SW480 (cell line): ENCODE measurements around the gene GRIK3.
"Not testable (repeated sequence)": the region's sequence is repeated elsewhere in the genome, so short reads cannot be mapped to it uniquely, and the experiment has no call there.

Experiments used
- DNase-seq: peaks from one replicate; pipeline ENCODE4 v3.0.0-alpha.2; 2016; ENCODE audit warnings: low spot score

Gene GRIK3

DNA sequence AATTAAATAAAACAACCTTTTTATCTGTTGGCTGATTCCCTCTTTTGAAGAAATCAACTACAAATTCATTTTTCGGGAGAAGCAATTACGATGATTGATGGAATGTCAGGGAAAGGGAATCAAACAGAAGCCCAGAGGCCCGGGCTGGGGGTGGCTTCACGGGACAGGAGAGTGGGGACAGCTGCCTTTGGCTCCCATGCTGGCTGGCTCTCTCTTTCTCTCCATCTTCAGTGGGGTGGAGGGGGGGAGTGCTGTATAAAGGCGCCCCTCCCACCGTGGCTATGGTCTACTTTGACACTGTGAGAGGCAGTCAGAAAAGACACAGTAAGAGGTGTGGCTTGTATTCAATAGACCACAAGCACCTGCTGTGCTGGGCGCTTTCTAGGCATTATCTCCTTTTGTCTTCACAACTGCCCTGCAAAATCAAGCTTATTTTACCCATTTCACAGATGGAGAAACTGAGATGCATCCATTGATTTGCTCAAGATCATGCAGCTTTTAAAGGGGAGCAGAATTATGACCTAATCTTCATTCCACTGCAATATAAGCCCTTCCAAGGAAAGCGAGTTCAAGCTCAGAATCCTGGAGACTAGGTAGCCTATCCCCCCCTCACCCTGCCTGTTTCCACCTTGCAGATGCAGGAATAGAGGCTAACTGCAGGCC is 92.9 kb downstream of the GRIK3 start:
- DNase-seq: no peak

DNA sequence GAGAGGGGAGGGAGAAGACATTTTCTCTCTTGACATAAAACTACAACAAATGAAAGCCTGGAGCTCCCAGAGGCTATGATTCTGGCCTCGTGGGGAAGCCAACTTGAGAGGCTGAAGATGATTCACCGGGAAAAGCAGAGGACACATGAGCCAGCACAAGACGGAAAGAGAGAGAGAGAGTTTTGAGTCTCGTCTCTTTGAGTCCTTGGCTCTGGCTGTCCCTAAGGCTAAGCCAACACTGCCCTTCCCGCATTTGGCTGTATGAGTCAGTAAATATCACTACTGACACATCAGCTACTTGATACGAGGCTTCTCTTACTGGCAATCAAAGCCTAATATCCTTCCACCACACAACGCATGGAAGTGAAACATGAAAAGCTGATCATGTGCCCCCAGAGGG is 95.5 kb downstream of the GRIK3 start:
- no peak for DNase-seq

DNA sequence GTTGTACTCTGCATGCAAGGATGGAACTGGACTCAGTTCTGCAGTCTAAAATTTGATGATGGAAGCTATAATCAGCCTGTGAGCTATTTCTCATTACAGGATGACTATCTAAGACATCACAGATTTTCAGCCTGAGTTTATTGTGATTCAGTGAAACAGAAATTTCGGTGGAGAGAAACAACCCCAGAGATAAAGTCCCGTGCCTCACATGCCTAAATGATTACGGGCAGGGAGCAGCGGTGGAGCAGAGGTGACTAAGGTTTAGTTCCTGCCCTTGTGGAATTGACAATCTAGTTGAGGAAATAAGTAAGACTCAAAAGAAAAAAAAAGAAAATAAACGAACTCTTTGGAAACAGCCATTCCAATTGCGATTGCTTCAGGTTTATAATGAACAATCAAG is 96.9 kb downstream of the GRIK3 start:
- DNase-seq: no peak

DNA sequence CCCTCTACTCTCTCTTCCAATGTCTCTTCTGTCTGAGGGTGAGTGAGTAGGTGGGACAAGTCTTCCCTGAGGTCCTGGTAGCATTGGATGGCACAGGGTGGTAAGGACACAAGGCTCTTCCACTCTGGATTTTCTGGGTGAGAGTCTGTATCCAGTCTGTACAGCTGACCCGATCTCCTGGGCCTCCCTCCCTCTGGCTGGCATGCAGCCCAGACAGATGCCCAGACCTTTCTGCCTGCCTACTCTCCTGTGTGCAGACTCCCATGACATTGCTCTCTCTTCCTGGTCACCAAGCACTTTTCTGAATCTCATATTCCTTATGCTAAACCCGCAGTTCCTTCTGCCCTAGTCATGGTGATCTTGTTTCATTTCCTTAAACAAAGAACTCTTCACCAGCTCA is 100.3 kb downstream of the GRIK3 start:
- no peak for DNase-seq

DNA sequence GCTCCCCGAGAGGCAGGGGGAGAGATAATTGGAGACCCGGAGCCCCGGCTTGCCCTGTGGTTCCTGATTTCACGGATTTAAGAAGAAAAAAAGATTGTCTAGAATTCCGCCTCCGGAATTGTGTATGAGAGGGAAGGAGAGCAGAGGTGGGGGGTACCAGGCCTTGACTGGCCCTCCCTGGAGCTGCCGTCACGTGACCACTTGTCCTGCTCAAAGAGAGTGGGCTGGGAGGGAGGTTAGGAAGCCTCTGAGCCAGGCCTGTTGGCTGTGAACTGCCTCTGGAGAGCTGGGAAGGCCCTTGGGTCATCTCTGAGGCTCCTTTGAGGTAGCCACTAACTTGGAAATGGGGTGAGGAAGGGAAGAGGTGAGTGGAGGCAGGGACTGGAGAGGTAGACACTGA is 106.5 kb downstream of the GRIK3 start:
- no peak for DNase-seq

DNA sequence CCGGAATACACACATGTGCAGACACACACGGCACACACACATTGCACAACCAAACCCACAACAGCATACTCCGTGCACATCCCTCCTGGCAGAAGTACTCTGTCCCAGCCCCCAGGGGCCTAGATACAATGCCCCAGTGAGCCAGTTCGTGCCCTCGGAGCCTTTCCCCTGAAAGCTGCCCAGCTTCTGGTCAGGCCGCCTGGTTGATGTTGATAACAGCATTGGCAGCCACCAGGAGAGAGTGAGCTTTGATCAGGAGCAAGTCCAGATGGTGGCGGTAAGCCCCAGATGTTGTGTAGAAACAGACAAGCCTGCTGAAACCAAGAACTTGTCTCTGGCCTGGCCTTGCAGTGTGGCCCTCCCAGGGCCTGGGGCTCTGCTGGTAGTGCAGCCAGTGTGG is 109.1 kb downstream of the GRIK3 start:
- DNase-seq: no peak

DNA sequence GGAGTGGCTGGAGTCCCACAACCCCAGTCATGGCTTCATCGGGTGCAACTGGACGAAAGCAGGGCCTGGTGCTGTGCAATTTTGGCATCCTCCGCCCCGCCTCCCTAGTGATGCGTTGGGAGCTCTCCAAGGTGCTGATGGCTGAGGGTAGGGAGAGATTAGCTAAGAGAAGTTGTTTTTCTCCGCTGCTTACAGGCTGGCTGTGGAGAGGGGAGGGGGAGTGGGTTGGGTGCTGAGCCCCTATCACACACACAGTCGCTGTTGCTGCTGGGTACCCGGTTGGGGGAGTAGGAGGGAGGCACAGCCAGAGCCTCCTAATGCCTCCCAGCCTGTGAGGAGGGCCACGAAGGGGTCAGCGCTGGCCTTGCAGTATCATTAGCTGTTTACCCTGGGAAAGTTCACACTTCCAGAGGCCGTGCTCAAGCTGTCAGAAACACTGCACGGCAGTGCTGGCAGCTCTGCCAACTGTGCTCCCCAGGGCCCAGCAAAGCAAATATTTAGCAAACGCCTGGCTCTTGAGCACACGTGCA is 110.0 kb downstream of the GRIK3 start:
- DNase-seq: no peak

DNA sequence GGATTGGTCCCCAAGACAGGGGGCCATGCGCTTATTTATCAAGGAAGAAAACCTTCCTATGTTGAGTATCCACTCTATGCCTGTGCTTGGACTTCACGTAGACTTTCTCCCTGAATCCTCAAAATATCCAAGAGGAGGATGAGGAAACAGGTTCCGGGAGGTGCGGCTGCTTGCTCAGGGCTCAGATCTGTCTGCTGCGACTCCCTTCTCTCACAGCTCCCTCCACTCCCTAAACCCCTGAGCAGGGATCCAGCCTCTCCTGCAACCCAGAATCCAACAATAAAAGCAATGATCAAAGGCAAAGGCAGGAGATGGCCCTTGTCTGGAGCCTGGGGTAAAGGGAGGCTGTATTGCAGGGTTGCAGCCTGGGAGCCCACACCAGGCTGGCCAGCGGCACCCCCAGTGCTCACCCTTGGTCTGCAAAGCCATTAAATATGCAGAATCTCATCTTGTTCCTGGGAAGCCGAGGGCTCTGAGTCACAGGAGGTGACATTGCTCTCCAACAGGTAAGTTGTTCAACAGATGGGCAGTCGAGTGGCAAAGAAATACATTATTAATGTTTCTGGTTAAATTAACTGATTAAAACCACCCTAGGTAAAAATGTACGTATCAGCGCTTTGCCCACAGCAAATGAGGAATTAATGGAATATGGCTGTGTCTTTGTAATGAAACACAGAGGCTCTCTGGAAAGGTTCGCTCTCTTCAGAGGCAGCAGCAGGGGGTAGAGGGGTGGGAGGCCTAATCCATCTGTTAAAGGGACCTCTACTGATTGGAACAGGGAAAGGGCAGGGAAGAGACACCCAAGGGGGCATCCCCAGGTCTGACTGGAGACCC is 111.5 kb downstream of the GRIK3 start:
- no peak for DNase-seq

DNA sequence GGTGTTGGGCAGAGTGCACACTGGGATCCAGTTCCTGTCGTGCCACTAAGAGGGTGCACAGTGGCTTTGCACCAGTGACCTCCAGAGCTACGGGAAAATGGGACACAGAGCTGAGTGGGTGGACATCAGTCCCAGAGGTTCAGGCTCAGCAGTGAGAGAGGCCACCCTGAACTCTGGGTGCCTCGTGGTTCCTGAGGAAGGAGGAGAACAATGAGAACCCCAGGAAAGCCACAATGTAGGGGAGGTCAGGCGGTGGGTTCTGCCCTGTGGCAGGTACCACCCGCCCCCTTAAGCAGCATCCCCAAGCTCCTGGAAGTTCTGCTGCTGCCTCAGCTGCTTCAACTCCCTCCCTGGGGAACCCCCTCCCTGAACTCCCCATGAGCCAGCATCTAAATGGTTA is 112.2 kb downstream of the GRIK3 start:
- DNase-seq: no peak

DNA sequence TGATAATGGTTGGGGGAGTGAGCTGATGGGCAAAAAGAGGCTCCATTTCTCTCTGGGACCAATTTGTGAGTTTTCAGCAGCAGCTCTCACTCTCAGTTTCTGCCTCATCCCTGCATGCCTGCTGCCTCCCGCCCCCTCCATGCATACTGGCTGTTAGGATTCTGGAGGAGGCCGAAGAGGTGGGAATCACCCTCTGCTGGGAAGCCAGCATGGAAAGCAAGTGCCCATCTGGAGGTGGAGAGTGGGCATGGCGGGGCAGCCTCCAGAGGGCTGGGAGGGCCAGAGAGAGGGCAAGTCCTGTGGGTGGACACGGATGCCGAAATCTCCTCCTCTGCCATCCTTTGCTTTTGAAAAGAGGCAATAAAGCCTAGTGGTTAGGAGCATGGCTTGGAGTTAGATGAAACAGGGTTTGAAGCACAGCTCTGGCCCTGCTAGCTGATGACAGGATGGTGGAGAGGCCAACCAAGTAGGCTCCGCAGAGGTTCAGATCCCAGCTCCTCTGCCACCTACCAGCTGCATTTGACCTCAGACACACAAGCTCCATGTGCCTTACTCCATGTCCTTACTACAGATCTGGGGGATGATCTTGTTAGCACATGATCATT is 113.4 kb downstream of the GRIK3 start:
- DNase-seq: no peak

DNA sequence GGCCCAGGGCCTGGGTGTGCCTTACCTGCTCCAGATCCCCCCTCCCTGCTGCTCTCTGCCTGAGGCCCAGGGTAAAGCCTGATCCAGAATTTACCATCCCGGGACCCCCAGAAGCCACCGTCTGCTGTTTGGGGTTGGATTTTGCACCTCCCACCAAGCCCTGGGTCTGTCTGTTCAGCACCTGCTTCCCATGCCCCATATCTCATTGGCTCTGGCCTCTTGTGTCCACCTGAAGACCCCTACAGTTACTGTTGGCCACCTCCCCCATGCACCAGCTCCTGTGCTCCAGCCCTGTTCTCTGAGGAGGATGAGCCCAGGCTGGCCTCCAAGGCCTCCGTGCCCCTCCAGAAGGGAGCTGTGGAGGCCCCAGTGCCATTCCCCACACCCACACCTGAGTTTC is 113.9 kb downstream of the GRIK3 start:
- no peak for DNase-seq

DNA sequence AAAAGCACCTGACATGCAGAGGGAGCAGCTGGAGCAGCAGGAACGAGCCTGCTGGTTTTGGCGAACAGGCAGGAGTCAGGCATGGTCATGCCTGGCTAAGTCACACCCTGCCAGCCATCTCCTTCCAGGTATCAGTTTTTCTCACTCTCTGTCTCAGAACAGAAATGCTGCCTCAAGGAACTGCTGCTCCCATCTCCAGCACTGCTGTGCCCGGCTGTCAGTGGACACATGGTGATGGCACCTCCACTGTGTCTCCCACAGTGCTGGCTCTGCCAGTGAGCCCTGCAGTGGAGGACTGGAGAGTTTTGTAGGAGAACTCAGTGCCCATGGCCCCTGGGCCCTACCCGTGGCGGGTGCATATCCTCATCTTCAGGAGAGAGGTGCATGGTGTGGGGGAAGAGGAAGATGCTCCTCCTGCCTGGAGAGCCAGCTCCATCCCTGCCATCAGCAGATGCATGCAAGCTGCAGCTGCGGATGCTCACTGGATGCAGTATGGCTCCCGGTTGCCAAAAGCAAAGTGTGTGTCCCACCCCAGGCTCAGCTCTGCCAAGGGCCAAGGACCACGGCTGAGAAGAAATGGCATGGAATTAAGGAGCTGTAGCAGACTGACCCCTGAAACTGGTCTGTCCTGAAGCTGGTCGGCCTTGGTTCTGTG is 114.7 kb downstream of the GRIK3 start:
- DNase-seq: no peak

DNA sequence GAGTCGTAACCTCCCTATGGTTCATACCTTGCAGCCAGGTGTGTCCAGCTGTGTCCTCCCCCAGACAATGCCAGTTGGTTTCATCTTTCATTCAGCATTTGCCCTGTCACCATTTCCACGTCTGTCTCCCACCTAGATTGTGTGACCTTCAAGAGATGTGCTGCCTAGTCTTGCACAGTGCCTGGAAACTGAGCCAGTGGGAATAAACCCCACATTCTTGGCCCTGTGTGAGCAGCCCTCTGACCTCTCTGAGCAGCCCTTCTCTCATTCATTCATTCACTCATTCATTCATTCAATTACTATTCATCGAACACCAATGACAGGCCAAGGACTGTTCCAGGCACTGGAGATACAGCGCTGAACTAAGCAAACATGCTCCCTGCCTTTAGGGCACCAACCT is 115.7 kb downstream of the GRIK3 start:
- DNase-seq: no peak

DNA sequence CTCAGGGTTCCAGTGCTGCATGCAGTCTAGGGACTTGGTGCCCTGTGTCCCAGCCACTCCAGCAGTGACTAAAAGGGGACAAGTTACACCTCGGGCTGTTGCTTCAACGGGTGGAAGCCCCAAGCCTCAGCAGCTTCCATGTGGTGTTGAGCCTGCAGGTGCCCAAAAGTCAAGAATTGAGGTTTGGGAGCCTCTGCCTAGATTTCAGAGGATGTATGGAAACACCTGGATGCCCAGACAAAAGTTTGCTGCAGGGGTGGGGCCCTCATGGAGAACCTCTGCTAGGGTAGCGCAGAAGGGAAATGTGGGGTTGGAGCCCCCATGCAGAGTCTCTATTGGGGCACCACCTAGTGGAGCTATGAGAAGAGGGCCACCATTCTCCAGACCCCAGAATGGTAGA is 117.8 kb downstream of the GRIK3 start:
- not testable (repeated sequence) for DNase-seq

DNA sequence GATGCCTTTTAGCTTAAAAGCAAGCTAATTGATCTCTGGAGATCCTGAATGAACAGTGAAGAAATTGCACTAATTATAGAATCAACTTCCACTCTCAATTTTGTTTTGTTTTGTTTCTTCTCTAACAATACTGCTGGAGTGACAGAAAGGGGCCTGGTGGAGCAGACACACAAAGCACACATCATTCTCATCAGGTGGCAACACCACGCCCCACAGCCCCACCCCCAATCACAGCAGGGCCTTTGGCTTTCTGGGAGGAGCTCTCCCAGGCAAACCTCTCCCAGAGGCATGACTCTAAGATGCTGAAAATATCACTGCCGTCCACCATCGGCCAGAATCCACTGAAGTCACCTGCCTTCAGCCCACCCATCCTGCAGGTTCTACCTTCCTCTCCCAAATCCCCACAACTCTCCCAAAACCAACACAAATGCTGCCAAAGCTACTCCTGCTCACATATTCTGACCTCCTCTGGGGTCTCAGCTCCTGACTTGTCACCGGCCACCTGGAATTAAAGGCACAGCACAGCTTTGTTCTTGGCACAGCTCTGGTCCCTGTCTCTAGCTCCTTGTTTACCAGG is 120.7 kb downstream of the GRIK3 start:
- no peak for DNase-seq

DNA sequence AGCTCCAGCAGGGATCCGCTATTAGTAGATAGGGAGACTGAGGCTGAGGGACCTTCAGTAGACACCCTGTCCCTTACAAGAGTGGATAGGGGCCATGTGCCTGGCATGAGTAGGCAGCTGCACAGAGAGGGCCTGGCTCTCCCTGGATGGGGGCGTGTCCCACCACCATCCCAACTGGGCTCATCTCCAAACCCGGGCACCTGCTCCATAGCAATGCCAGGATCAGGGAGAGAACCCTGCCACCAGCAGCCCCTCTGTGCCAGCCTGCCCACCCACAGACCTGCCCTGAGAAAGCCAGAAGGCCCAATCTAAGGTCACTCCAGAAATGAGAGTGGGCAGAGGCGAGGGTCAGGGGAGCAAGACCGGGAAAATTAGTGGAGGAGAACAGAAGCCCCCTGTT is 121.3 kb downstream of the GRIK3 start:
- DNase-seq: no peak

DNA sequence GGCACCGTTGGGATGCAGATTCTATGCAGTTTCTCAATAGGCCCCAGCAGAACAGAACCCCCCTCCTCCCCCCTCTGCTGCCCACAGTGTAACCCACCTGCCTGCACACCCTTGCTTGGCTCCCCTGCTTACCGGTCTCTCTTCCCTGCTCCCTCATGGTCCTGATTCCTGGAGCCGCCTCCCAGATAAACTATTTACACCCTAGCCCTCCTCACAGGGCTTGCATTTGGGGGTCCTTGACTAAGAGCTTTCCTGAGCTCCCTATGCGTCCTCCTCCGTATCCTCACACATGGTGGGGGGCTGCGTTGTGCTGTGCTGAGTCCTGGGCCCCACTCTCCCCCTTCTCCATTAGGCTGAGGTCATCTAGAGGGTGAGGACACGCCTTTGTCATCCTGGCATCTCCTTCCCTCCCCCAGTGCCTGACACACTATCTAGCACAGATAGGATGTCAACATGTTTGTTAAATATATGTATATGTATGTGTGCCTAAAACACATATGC is 121.9 kb downstream of the GRIK3 start:
- no peak for DNase-seq

DNA sequence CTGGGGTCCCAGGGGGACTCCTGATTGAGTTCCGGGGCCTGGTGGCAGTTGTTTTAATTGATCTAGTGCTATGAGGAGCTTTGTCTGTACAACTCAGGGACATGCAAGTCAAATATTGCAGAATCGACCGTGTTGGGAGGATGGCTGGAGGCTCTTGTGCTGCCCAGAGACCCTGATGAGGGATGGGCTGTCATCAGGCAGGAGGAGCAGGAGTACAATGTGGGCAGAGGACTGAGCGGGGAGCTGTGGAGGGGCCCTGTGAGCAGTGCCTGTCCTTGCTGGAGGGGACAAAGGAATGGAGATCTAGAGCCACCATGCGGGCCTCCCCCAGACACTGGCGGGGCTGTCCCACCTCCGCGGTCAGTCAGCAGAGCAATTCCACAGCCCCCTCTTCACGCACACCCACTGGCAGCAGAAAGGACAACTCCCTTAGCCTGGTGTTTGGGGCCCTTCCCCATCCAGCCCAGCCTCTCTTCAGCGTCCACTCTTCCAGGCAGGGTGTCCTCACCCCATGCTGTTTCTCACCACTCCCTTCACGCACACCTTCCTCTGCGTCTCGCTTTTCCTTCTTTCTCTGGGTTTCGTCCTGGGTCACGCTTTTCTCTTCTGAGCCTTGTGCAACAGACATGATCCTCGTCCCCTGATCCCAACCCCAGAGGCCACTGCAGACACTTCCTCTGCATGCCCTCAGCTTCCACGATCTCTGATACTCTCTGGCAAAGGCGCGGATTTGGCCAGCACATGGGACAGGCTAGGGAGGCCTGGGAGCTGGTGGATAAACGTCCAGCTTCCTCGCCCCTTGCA is 122.6 kb downstream of the GRIK3 start:
- DNase-seq: no peak

DNA sequence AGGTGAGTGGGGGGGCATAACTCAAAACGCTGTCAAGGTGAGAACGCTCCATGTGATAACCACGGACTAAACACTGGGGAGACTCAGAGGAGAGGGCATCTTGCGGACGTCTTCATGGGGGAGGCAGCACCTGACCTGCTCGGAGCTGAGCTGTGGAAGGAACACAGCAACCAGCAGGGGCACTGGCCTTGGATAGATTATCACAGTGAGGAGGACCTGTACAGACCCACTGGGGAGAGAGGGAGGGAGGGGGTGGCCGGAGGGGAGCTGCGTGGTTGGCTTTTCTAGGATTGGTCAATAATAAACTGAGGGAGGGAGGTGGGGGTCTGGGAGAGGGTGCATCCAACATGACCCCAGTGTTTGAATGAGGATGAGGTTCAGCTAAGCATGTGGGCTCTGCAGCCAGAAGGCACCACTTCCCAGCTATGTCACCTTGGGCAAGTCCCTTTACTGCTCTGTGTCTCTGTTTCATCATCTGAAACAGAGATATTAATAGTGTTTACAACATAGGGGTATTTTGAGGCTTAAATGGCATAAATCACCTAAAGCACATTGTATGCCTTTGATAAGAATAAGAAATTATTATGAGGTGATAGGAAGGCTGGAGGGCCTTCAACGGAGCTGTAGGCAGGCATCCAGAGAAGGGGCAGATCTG is 123.3 kb downstream of the GRIK3 start:
- DNase-seq: no peak

DNA sequence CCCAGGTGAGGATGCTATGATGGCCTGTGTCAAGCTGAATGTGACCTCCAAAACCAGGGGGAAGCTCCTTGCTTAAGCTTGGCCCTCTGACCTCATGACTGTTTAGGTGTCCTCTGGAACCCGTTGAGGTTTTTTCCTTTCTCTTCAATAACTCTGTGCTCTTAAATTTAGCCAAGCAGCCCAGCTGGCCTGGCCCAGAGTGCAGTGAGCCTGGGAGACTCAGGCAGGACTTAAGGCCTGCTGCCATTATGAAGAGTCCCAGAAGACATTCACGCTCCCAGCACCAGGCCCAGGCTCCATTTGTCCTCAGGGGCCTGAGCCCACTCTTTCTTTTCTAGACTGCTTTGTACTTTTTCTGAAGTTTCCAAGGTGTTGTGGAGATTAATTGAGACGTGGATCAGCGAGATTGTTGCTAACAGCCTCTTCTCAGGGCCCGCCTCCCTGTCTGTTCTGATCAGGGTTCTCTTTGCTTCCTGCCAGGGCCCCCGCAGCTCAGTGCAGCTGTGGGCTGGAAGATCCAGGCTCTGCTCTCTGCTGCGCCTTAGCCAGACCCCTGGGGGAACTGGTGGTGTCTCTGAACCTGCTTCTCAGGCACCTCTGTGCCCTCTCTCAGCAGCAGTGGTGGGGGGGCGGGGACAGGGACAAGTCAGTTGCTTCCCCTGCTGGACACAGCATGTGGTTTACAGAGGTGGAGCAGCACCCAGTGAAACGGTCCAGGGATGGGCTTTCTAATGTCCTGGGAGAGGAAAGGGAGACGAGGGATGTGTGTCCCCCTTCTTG is 124.2 kb downstream of the GRIK3 start:
- no peak for DNase-seq
